PC-3 (cell line): ENCODE measurements around the gene KCNQ2. TPM values are rescaled to one million over a fixed set of nuclear protein-coding genes. Genes with fewer than 3 reads are reported as not detected.

Experiments
- ATAC-seq: fragments of 200-7000 bp; cut with Tn5 transposase; 2 replicates; pipeline ENCODE4 v1.9.1; 2020; ENCODE audit warnings: mild to moderate bottlenecking, moderate library complexity
- BruUV-seq: library from RNA; stranded (reverse); fragments of 400-500 nt; replicated peaks from 2 replicates; lab custom pipeline; 2021; lab: Mats Ljungman, UMichigan
- CTCF ChIA-PET: fragments of 300-600 bp; sonication (Branson Sonifier 250); formaldehyde crosslinking; loops from one replicate; lab custom pipeline; 2022; ENCODE audit warnings: antibody characterized with exemption; lab: Charles Lee
- POLR2A ChIA-PET: fragments of 300-600 bp; sonication (Branson Sonifier 250); formaldehyde crosslinking; loops from one replicate; lab custom pipeline; 2022; ENCODE audit warnings: antibody characterized with exemption; ENCODE audit not compliant: unreplicated experiment; lab: Charles Lee
- DNase-seq: peaks from one replicate; pipeline ENCODE4 v3.0.0-alpha.2; 2015
- H2AFZ ChIP-seq: fragments of 300-600 bp; sonication (generic); 2 replicates; pipeline ENCODE4 v1.6.0; 2016; ENCODE audit warnings: antibody characterized with exemption, low read length
- H3F3A ChIP-seq: fragments of 300-600 bp; sonication (generic); one replicate; pipeline ENCODE4 v1.6.0; 2017; ENCODE audit warnings: antibody characterized with exemption, low read length, control low read depth, mild to moderate bottlenecking; ENCODE audit not compliant: unreplicated experiment
- H3K27ac ChIP-seq: fragments of 300-600 bp; sonication (generic); 2 replicates; pipeline ENCODE4 v1.5.1; 2016; ENCODE audit warnings: mild to moderate bottlenecking, low read length
- H3K27me3 ChIP-seq: fragments of 300-600 bp; sonication (generic); 2 replicates; pipeline ENCODE4 v1.6.1; 2016; ENCODE audit warnings: low read length, mixed read lengths
- H3K36me3 ChIP-seq: fragments of 300-600 bp; sonication (generic); 2 replicates; pipeline ENCODE4 v1.6.1; 2016; ENCODE audit warnings: low read depth, mixed run types, low read length, mixed read lengths
- H3K4me1 ChIP-seq: fragments of 300-600 bp; sonication (generic); 2 replicates; pipeline ENCODE4 v1.5.1; 2016; ENCODE audit warnings: low read length; ENCODE audit not compliant: insufficient read depth
- H3K4me2 ChIP-seq: fragments of 300-600 bp; sonication (generic); 2 replicates; pipeline ENCODE4 v1.6.0; 2016; ENCODE audit warnings: low read length
- H3K4me3 ChIP-seq: fragments of 300-600 bp; sonication (generic); 2 replicates; pipeline ENCODE4 v1.5.1; 2016; ENCODE audit warnings: mild to moderate bottlenecking, low read length, mixed read lengths
- H3K79me2 ChIP-seq: fragments of 300-600 bp; sonication (generic); 2 replicates; pipeline ENCODE4 v1.6.1; 2017; ENCODE audit warnings: low read length, mixed read lengths
- H3K9ac ChIP-seq: fragments of 300-600 bp; sonication (generic); 2 replicates; pipeline ENCODE4 v1.6.0; 2016; ENCODE audit warnings: mild to moderate bottlenecking, low read length
- H3K9me2 ChIP-seq: fragments of 300-600 bp; sonication (generic); replicated peaks from 2 replicates; pipeline ENCODE4 v1.6.1; 2016; ENCODE audit warnings: mixed run types, low read length, mixed read lengths
- H3K9me3 ChIP-seq: fragments of 300-600 bp; sonication (generic); 2 replicates; pipeline ENCODE4 v1.6.1; 2016; ENCODE audit warnings: low read length, mixed read lengths
- H4K20me1 ChIP-seq: fragments of 300-600 bp; sonication (generic); 2 replicates; pipeline ENCODE4 v1.6.1; 2016; ENCODE audit warnings: low read length, mixed read lengths
- EZH2 ChIP-seq: fragments of 300-600 bp; sonication (generic); IDR thresholded peaks from one replicate; pipeline ENCODE4 v1.6.1; 2017; ENCODE audit warnings: antibody characterized with exemption, mild to moderate bottlenecking, low read length; ENCODE audit not compliant: unreplicated experiment
- EZH2phosphoT487 ChIP-seq: fragments of 300-600 bp; sonication (generic); IDR thresholded peaks from 2 replicates; pipeline ENCODE4 v1.6.1; 2018; ENCODE audit warnings: mild to moderate bottlenecking, antibody characterized with exemption, low read length, borderline replicate concordance
- intact Hi-C: fragments of 100-400 bp; cut with micrococcal nuclease; formaldehyde crosslinking; loops from 2 replicates; pipeline ENCODE4 v1.9.0; 2023
- total RNA-seq: library from RNA; depleted of rRNA; stranded (reverse); fragments of >200 nt; gene quantifications from 2 replicates; pipeline ENCODE4 v1.2.3, GENCODE V29; 2014
- TF ChIP-seq, protein P1 (sequence below): fragments of 300-600 bp; sonication (generic); conservative IDR thresholded peaks from 2 replicates; pipeline ENCODE4 v1.5.1; 2017; ENCODE audit warnings: antibody characterized with exemption, low read depth, mild to moderate bottlenecking, low read length

Gene KCNQ2
- total RNA-seq, 1 experiment from 2014 or later: not detected

DNA sequence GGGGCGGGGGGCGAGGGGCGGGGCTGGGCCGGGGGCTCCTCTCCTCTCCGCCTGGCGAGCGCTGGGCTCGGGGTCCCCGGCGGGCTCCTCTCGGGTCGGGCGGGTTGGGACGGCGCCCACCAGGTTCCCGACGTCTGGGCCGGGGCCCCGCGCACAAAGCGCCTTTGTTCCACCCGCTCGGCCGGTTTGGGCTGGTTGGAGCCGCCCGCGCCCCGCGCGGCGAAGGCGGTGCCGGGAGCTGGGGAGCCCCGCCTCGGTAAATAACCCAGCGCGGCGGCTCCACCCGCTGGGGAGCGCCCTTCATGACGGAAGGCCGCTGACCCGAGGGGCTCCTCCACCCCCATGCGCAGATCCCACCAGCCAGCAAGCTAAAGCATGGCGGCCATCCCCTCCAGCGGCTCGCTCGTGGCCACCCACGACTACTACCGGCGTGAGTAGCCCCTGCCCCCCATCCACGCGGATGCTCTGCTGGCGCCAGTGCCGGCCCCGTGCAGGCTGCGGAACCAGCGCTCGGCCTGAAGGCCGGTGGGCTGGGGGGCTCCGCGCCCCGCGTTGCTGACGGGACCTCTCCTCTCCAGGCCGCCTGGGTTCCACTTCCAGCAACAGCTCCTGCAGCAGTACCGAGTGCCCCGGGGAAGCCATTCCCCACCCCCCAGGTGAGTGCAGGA, 48.6 kb upstream of the KCNQ2 start:
- TF ChIP-seq, protein P1, sequence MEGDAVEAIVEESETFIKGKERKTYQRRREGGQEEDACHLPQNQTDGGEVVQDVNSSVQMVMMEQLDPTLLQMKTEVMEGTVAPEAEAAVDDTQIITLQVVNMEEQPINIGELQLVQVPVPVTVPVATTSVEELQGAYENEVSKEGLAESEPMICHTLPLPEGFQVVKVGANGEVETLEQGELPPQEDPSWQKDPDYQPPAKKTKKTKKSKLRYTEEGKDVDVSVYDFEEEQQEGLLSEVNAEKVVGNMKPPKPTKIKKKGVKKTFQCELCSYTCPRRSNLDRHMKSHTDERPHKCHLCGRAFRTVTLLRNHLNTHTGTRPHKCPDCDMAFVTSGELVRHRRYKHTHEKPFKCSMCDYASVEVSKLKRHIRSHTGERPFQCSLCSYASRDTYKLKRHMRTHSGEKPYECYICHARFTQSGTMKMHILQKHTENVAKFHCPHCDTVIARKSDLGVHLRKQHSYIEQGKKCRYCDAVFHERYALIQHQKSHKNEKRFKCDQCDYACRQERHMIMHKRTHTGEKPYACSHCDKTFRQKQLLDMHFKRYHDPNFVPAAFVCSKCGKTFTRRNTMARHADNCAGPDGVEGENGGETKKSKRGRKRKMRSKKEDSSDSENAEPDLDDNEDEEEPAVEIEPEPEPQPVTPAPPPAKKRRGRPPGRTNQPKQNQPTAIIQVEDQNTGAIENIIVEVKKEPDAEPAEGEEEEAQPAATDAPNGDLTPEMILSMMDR: no peak
- TF ChIP-seq EZH2phosphoT487: no peak
- no peak for TF ChIP-seq EZH2
- Histone ChIP-seq H3K36me3 (peaks cover 24% of the 10 kb centered on the region), H3K9ac (peak overlapping the region; percentile 93), H3K79me2 (peaks cover 27% of the 10 kb centered on the region), H3F3A (peaks cover 8% of the 10 kb centered on the region), H3K4me2 (peak overlapping the region; percentile 93), H3K4me1 (peaks cover 13% of the 10 kb centered on the region), H4K20me1 (peaks cover 24% of the 10 kb centered on the region), H3K27ac (peak overlapping the region; percentile 75), H3K27me3 (no peaks in the 10 kb centered on the region), H3K9me3 (no peaks in the 10 kb centered on the region), H2AFZ (no peak overlapping the region), H3K4me3 (peak overlapping the region; percentile 99), H3K9me2 (no peaks in the 10 kb centered on the region)
- peak; percentile 80 for DNase-seq
- TSS peak; percentile 68 for BruUV-seq
- intact Hi-C loops: loop anchor here (1.0 kb wide), 1 partner anchor 79 kb away; no protein-coding TSS in a partner anchor
- peak; percentile 59 for ATAC-seq
- CTCF ChIA-PET: interaction anchor here (1.0 to 1.7 kb wide), 2 partner anchors 17 to 24 kb away, joined by 4 to 21 read pairs; partner anchors contain the start of gene PTK6
- POLR2A ChIA-PET: interaction anchor here (0.6 to 1.8 kb wide), 7 partner anchors 16 to 344 kb away, joined by 3 to 23 read pairs (median 4); partner anchors contain the start of genes PTK6 and TPD52L2

DNA sequence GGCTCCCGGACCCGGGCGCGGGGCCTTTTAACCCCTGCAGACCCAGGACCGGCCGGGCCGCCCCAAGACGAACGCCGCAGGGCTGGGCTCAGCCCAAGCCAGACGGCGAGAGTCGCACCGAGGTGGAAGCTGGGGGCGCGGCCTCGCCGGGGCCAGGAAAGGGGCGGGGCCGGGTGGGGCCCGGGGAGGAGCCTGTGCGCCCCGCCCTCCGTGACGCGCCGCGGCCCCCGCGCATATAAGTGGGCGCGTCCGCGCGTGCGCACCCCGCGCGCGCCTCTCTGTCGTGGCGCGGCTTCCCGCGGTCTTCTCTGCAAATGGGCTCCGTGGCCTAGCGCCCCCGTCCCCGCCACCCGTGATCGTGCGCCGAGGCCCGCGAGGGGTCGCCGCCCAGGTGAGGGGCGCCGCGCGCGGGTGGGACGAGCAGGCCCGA, 48.1 kb upstream of the KCNQ2 start, which contains the start of gene PPDPF:
TSS of gene PPDPF (plus strand) at position 262 of the 430 bp plus-strand sequence. CDS start 544 bp downstream, outside the sequence.
- TF ChIP-seq EZH2phosphoT487: no peak
- TF ChIP-seq, protein P1: no peak
- TF ChIP-seq EZH2: no peak
- ChIA-PET CTCF (interaction anchor here (0.6 to 1.7 kb wide), 3 partner anchors 17 to 286 kb away, joined by 3 to 21 read pairs (median 4); partner anchors contain the start of gene PTK6), POLR2A (interaction anchor here (0.5 to 1.8 kb wide), 17 partner anchors 14 to 583 kb away, joined by 3 to 23 read pairs (median 8); partner anchors contain the start of genes GID8, HELZ2, PTK6 and TPD52L2)
- no peaks in the 10 kb centered on the region for H3K27me3 ChIP-seq
- peaks cover 13% of the 10 kb centered on the region for H3K4me1 ChIP-seq
- no TSS peak for BruUV-seq
- peak within 1 kb of the TSS; percentile 93 for H3K4me2 ChIP-seq
- peaks cover 24% of the 10 kb centered on the region for H3K36me3 ChIP-seq
- no peaks in the 10 kb centered on the region for H3K9me2 ChIP-seq
- ATAC-seq: peak; percentile 70
- H3F3A ChIP-seq: peaks cover 8% of the 10 kb centered on the region
- H4K20me1 ChIP-seq: peaks cover 24% of the 10 kb centered on the region
- intact Hi-C loops: loop anchor here (1.0 kb wide), 1 partner anchor 78 kb away; no protein-coding TSS in a partner anchor
- H3K9me3 ChIP-seq: no peaks in the 10 kb centered on the region
- H3K27ac ChIP-seq: peak within 1 kb of the TSS; percentile 75
- DNase-seq: peak; percentile 84
- peak within 1 kb of the TSS; percentile 99 for H3K4me3 ChIP-seq
- peak within 1 kb of the TSS; percentile 93 for H3K9ac ChIP-seq
- H2AFZ ChIP-seq: peak within 1 kb of the TSS; percentile 84
- H3K79me2 ChIP-seq: peaks cover 27% of the 10 kb centered on the region
